ENCODE data around the gene PDCD1LG2.

Gene PDCD1LG2

DNA sequence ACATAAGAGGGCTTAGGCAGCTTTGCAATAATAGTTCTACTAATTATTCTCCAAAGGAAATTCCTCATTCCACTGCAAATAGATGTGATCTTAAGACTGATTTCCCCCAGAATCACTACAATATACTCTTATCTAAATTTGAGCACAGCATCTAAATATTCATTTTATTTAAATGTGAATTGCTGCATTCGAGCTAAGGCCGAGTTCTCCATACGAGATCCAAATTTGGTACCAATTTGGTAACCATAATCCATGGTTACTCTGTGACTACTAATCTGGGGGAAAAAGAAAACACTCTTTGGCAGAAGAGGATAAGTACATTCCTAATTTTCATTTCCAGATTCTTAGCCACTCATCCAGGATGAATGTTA, 98.9 kb downstream of the PDCD1LG2 start:
- DNase-seq (ENCODE audit: low read depth, low spot score): no peak

DNA sequence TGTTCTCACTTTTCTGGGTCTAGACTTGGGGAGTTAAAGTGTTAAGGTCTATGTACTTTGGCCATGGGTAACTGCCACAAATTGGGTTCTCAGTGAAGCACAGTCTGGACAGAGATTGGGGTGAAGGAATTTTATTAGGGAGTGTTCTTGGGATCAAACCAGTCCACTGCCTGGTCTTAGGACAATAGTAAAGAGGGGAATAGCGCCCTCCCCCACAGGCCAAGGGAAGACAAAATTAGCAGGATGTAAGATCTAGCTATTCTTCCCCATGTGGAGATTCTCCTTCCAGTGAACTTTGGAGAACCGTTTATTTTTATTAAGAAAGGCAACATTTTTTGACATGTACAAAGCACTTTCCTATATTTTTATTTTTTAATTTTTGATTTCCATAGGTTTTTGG, 100.2 kb downstream of the PDCD1LG2 start:
- DNase-seq (ENCODE audit: low read depth, low spot score): no peak

DNA sequence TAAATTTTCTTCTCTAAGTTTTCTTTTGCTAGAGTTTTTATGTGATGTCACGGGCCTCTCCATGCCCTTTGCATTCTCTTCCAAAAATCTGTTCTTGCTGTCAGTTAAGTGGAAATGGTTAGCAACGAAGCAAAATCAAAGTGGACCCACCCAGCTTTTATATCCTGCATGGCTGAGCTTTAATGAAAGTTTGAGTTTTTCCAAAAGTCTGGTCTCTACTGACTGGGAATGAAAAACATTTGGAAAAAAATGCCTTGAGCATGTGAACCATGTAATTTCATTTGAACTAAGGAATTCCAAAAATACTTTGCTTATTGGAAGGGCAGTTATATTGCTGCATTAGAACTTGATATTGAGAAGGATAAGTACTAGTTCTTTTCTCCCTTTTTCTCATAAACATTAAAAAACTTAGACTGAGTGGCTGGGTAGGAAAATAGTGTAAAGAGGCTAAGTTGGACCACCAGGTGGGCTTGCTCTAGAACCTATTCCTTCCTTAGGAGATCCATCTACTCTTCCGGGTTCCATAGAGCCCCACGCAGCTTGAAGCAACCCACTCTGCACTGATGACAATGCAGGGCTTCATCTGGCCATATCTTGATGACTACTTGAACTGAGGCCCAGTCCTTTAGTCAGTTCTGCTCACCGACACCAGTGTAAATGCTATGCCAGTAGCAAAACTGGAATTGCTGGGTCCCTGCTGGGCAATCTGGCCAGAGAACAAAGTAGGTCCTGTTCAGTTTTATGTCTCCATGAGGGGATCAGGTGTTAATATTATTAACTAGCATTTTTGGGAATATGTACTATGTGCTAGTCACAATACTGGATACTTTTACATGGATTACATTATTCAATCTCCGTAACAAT, 101.2 kb downstream of the PDCD1LG2 start:
- DNase-seq (ENCODE audit: low read depth, low spot score): no peak

DNA sequence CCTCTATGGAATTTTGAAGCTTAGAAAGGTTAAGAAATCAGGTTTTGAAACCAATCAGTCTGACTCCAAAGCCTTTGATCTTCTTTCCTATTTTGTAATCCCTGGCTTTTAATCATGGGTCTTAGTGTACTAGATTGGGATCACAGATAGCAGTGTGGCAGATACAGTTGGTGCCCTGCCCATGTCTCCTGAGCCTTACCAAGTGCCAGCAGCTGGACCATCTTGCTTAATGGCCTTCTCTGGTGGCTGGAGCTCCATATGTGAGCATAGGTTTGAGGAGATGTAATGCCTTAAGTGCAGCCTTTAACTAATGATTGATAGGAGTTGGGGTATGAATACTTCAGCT, 101.8 kb downstream of the PDCD1LG2 start:
- no peak for DNase-seq (ENCODE audit: low read depth, low spot score)

DNA sequence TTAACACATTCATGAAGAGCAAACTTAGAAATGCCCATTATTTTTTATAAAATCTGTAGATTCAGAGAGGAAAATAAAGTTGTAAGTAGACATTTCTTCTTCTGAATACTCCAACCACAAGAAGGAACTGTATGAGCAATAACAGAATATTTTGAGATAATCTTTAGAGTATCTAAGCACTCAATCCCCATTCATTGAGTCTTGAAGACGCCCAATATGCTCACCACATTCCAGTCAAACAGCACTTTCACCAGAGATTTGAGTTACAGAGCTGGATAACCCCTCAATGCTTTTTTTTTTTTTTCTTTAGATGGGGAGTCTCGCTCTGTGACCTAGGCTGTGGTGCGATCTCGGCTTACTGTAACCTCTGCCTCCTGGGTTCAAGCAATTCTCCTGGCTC, 103.9 kb downstream of the PDCD1LG2 start:
- no peak for DNase-seq (ENCODE audit: low read depth, low spot score)

DNA sequence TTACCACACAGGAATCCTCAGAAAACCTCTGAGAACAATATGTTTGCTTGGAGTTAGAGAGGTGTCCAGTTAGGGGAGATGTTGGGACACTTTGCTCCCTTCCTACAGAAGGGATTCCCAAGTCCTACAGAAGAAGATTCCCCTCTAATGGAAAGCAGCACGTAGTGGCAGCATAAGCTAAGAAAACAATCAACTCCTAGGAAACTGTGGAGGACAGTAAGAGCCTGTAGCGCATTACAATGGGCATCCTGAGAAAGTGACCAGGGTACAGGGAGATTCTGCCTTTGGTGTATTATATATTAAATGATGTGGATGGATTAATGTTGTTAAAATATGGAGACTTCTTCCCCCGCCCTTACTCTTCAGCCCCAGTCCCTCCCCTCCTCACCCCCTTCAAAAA, 104.7 kb downstream of the PDCD1LG2 start:
- DNase-seq (ENCODE audit: low read depth, low spot score): no peak

DNA sequence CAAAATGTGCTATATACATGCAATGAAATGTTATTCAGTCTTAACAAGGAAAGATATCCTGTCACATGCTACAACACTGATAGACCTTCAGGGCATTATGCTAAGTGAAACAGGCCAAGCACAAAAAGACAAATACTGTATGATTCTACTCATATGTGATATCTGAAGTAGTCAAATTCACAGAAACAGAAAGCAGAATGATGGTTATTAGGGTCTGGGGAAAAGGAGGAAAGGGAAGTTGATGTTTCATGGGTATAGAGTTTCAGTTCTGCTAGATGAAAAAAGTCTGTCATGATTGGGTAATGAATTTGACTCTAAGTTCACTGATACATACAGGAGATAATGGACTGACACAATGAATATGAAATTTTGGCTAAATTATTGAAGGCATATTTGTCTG, 107.4 kb downstream of the PDCD1LG2 start:
- no peak for DNase-seq (ENCODE audit: low read depth, low spot score)

DNA sequence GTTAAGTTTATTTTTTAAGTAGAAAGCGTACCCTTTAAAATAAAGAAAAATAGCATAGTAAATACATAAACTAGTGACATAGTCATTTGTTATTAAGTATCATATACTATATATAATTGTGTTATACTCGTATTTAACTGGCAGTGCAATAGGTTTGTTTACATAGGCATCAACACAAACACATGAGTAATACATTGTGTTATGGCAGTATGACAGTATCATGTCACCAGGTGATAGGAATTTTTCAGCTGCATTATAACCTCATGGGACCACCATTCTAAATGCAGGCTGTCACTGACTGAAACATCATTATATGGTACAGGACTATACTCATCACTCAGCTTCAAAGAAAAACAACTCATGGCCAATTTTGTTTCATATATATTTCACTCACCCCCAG, 110.2 kb downstream of the PDCD1LG2 start:
- no peak for DNase-seq (ENCODE audit: low read depth, low spot score)

Data from iPS DF 19.7 (cell line).